Stromal cell of bone marrow (primary cell): Measurements from ENCODE around the gene KRT78.
A peak's percentile ranks its signal among the peaks of the same experiment; 100 is the strongest.

ENCODE experiments used
- DNase-seq: peaks from one replicate; pipeline ENCODE4 v3.0.0-alpha.2; 2012; ENCODE audit warnings: low read depth

Gene KRT78

GRCh38 chr12:52838609-52839435, 10.0 kb downstream of the KRT78 start:
- DNase-seq = no peak

- no peak for DNase-seq
These were observed 10.8 kb downstream of the KRT78 start for GRCh38 chr12:52837781-52838608.

- peak; percentile 23 for DNase-seq
These were observed 11.4 kb downstream of the KRT78 start for GRCh38 chr12:52837413-52837741.

GRCh38 chr12:52836491-52837412, 12.0 kb downstream of the KRT78 start:
- DNase-seq = no peak

GRCh38 chr12:52836042-52836466, 12.7 kb downstream of the KRT78 start:
- DNase-seq = peak; percentile 12

GRCh38 chr12:52835271-52836041, 13.3 kb downstream of the KRT78 start:
- no peak for DNase-seq

GRCh38 chr12:52834727-52835001, 14.1 kb downstream of the KRT78 start:
- no peak for DNase-seq

- no peak for DNase-seq
These were observed 14.7 kb downstream of the KRT78 start, which contains the start of gene KRT79 for GRCh38 chr12:52833922-52834726. Gene KRT79, minus strand, starts transcription at chr12:52834311. Its CDS starts 51 bp downstream, at chr12:52834260.

- DNase-seq = no peak
These were observed 15.5 kb downstream of the KRT78 start for GRCh38 chr12:52832985-52833905.

- DNase-seq = no peak
These were observed 16.3 kb downstream of the KRT78 start for GRCh38 chr12:52832451-52832850.

GRCh38 chr12:52831251-52831650, 17.5 kb downstream of the KRT78 start:
- no peak for DNase-seq

GRCh38 chr12:52829986-52830770, 18.6 kb downstream of the KRT78 start:
- DNase-seq = no peak

- DNase-seq = no peak
These were observed 20.2 kb downstream of the KRT78 start for GRCh38 chr12:52828591-52829021.

- DNase-seq = no peak
These were observed 20.6 kb downstream of the KRT78 start for GRCh38 chr12:52828156-52828555.

GRCh38 chr12:52827499-52828090, 21.2 kb downstream of the KRT78 start:
- no peak for DNase-seq

GRCh38 chr12:52826611-52827498, 21.9 kb downstream of the KRT78 start:
- no peak for DNase-seq

GRCh38 chr12:52825961-52826360, 22.8 kb downstream of the KRT78 start:
- no peak for DNase-seq
